Activated T-cell treated with anti-CD3 and anti-CD28 coated beads, Interleukin-2, amount 50 U/mL, for 4 hours (primary cell): ENCODE measurements around the gene C11orf58. TPM values are rescaled to one million over a fixed set of nuclear protein-coding genes. Genes with fewer than 3 reads are reported as not detected.
A peak's percentile ranks its signal among the peaks of the same experiment; 100 is the strongest.

Source experiments
- ATAC-seq, 2 donors: fragments of 200-7000 bp; cut with Tn5 transposase; one replicate each; pipeline ENCODE4 v1.10.0; 2021
- DNase-seq: peaks from one replicate; pipeline ENCODE4 v3.0.0-alpha.2; 2020
- H3K27me3 Mint-ChIP-seq: one replicate; pipeline ENCODE4 v1.8.0; 2021; ENCODE audit warnings: low read depth, mixed read lengths
- H3K36me3 Mint-ChIP-seq: one replicate; pipeline ENCODE4 v1.8.0; 2022; ENCODE audit warnings: mixed read lengths; ENCODE audit not compliant: insufficient read depth
- H3K4me1 Mint-ChIP-seq: one replicate; pipeline ENCODE4 v1.8.0; 2021; ENCODE audit warnings: low read depth, mixed read lengths
- H3K4me3 Mint-ChIP-seq: one replicate; pipeline ENCODE4 v1.8.0; 2021; ENCODE audit warnings: mild to moderate bottlenecking, moderate library complexity, mixed read lengths
- H3K9me3 Mint-ChIP-seq: one replicate; pipeline ENCODE4 v1.8.0; 2021; ENCODE audit warnings: mixed read lengths
- total RNA-seq, 3 donors: library from RNA; stranded (reverse); gene quantifications; one replicate each; pipeline ENCODE4 v1.2.1, GENCODE V29; 2021

Gene C11orf58
- total RNA-seq, result 100 to 1,000 TPM; 166 to 178 (median 173) TPM

- H3K36me3 Mint-ChIP-seq, result peaks cover 13% of the 10 kb centered on the region
- peak; percentile 96 to 98 for ATAC-seq
- DNase-seq, result peak; percentile 86
- H3K27me3 Mint-ChIP-seq, result no peaks in the 10 kb centered on the region
- no peak within 1 kb of the TSS for H3K4me3 Mint-ChIP-seq
- H3K9me3 Mint-ChIP-seq, result no peaks in the 10 kb centered on the region
- H3K4me1 Mint-ChIP-seq, result peaks cover 24% of the 10 kb centered on the region
Measured at GRCh38 chr11:16738193-16738946, at the start of gene C11orf58. C11orf58 (plus strand) TSS chr11:16738647; CDS start chr11:16738779, 132 bp downstream.

- DNase-seq, result no peak
- Mint-ChIP-seq H3K27me3 (peaks cover 3% of the 10 kb centered on the region), H3K4me1 (no peaks in the 10 kb centered on the region), H3K9me3 (no peaks in the 10 kb centered on the region), H3K4me3 (no peak overlapping the region), H3K36me3 (no peaks in the 10 kb centered on the region)
- no peak for ATAC-seq
Measured at GRCh38 chr11:16690086-16690485, 48.4 kb upstream of the C11orf58 start.

GRCh38 chr11:16703795-16704194 is 34.7 kb upstream of the C11orf58 start:
- H3K4me3 Mint-ChIP-seq, result no peak overlapping the region
- no peaks in the 10 kb centered on the region for H3K36me3 Mint-ChIP-seq
- no peak for DNase-seq
- no peaks in the 10 kb centered on the region for H3K4me1 Mint-ChIP-seq
- ATAC-seq, result no peak
- H3K9me3 Mint-ChIP-seq, result no peaks in the 10 kb centered on the region
- H3K27me3 Mint-ChIP-seq, result peaks cover 12% of the 10 kb centered on the region

GRCh38 chr11:16713594-16713993 is 24.9 kb upstream of the C11orf58 start:
- ATAC-seq, result no peak
- H3K9me3 Mint-ChIP-seq, result no peaks in the 10 kb centered on the region
- no peaks in the 10 kb centered on the region for H3K27me3 Mint-ChIP-seq

GRCh38 chr11:16722581-16723344 is 15.7 kb upstream of the C11orf58 start:
- Mint-ChIP-seq H3K27me3 (no peaks in the 10 kb centered on the region), H3K4me1 (no peaks in the 10 kb centered on the region), H3K4me3 (no peak overlapping the region), H3K9me3 (peaks cover 3% of the 10 kb centered on the region), H3K36me3 (no peaks in the 10 kb centered on the region)
- ATAC-seq, result no peak
- no peak for DNase-seq

More at GRCh38 chr11:16713594-16713993, 24.9 kb upstream of the C11orf58 start:
- Mint-ChIP-seq H3K4me3 (no peak overlapping the region), H3K4me1 (no peaks in the 10 kb centered on the region), H3K36me3 (no peaks in the 10 kb centered on the region)
- no peak for DNase-seq

GRCh38 chr11:16727806-16728205 is 10.6 kb upstream of the C11orf58 start:
- Mint-ChIP-seq H3K9me3 (peaks cover 5% of the 10 kb centered on the region), H3K4me3 (no peak overlapping the region), H3K36me3 (peaks cover 2% of the 10 kb centered on the region), H3K27me3 (peaks cover 6% of the 10 kb centered on the region), H3K4me1 (no peaks in the 10 kb centered on the region)
- DNase-seq, result no peak
- ATAC-seq, result no peak

- no peak overlapping the region for H3K4me3 Mint-ChIP-seq
- H3K36me3 Mint-ChIP-seq, result peaks cover 9% of the 10 kb centered on the region
- peaks cover 20% of the 10 kb centered on the region for H3K4me1 Mint-ChIP-seq
- H3K27me3 Mint-ChIP-seq, result no peaks in the 10 kb centered on the region
- ATAC-seq, result peak; percentile 0 to 1
- no peak for DNase-seq
- H3K9me3 Mint-ChIP-seq, result no peaks in the 10 kb centered on the region
Measured at GRCh38 chr11:16737818-16738192, 642 bp upstream of the C11orf58 start.

- ATAC-seq, result peak; percentile 10 to 18
- Mint-ChIP-seq H3K27me3 (no peaks in the 10 kb centered on the region), H3K4me1 (peaks cover 31% of the 10 kb centered on the region), H3K4me3 (no peak overlapping the region), H3K36me3 (peaks cover 14% of the 10 kb centered on the region), H3K9me3 (no peaks in the 10 kb centered on the region)
- DNase-seq, result no peak
Measured at GRCh38 chr11:16738947-16739815, 734 bp downstream of the C11orf58 start.

- H3K27me3 Mint-ChIP-seq, result no peaks in the 10 kb centered on the region
- no peaks in the 10 kb centered on the region for H3K9me3 Mint-ChIP-seq
- ATAC-seq (no peak), DNase-seq (no peak)
- peaks cover 28% of the 10 kb centered on the region for H3K36me3 Mint-ChIP-seq
- H3K4me3 Mint-ChIP-seq, result peak overlapping the region; percentile 51
- H3K4me1 Mint-ChIP-seq, result peaks cover 51% of the 10 kb centered on the region
Measured at GRCh38 chr11:16741473-16741872, 3.0 kb downstream of the C11orf58 start.

- no peak for DNase-seq
- ATAC-seq, result no peak
Measured at GRCh38 chr11:16743478-16743877, 5.0 kb downstream of the C11orf58 start.

GRCh38 chr11:16744128-16744725 is 5.8 kb downstream of the C11orf58 start:
- no peaks in the 10 kb centered on the region for H3K27me3 Mint-ChIP-seq
- ATAC-seq, result no peak
- peaks cover 35% of the 10 kb centered on the region for H3K36me3 Mint-ChIP-seq
- peaks cover 52% of the 10 kb centered on the region for H3K4me1 Mint-ChIP-seq
- DNase-seq, result no peak
- H3K4me3 Mint-ChIP-seq, result no peak overlapping the region
- no peaks in the 10 kb centered on the region for H3K9me3 Mint-ChIP-seq

More at GRCh38 chr11:16743478-16743877, 5.0 kb downstream of the C11orf58 start:
- Mint-ChIP-seq H3K9me3 (no peaks in the 10 kb centered on the region), H3K36me3 (peaks cover 33% of the 10 kb centered on the region), H3K4me1 (peaks cover 52% of the 10 kb centered on the region), H3K27me3 (no peaks in the 10 kb centered on the region), H3K4me3 (peak overlapping the region; percentile 45)

GRCh38 chr11:16745950-16746605 is 7.6 kb downstream of the C11orf58 start:
- H3K36me3 Mint-ChIP-seq, result peaks cover 52% of the 10 kb centered on the region
- no peaks in the 10 kb centered on the region for H3K27me3 Mint-ChIP-seq
- DNase-seq (no peak), ATAC-seq (no peak)
- no peaks in the 10 kb centered on the region for H3K9me3 Mint-ChIP-seq
- H3K4me1 Mint-ChIP-seq, result peaks cover 65% of the 10 kb centered on the region
- no peak overlapping the region for H3K4me3 Mint-ChIP-seq

GRCh38 chr11:16749092-16749491 is 10.6 kb downstream of the C11orf58 start:
- no peaks in the 10 kb centered on the region for H3K9me3 Mint-ChIP-seq
- peaks cover 40% of the 10 kb centered on the region for H3K4me1 Mint-ChIP-seq
- DNase-seq (no peak), ATAC-seq (no peak)
- no peak overlapping the region for H3K4me3 Mint-ChIP-seq
- H3K27me3 Mint-ChIP-seq, result no peaks in the 10 kb centered on the region
- H3K36me3 Mint-ChIP-seq, result peaks cover 54% of the 10 kb centered on the region
